B cell (primary cell): ENCODE measurements around the gene PHACTR1. TPM values are rescaled to one million over a fixed set of nuclear protein-coding genes. Genes with fewer than 3 reads are reported as not detected.

Experiments
- ATAC-seq: fragments of 200-7000 bp; cut with Tn5 transposase; one replicate; pipeline ENCODE4 v1.10.0; 2021; ENCODE audit warnings: low read depth, mild to moderate bottlenecking, moderate number of reproducible peaks, moderate library complexity
- CTCF ChIA-PET: fragments of 350-600 bp; sonication (Branson Sonifier 250); formaldehyde crosslinking; loops from one replicate; lab custom pipeline; 2021; ENCODE audit warnings: antibody characterized with exemption, inconsistent platforms; lab: Charles Lee
- POLR2A ChIA-PET: fragments of 350-600 bp; sonication (Branson Sonifier 250); formaldehyde crosslinking; loops from one replicate; lab custom pipeline; 2021; ENCODE audit warnings: antibody characterized with exemption; lab: Charles Lee
- DNase-seq: peaks from one replicate; pipeline ENCODE4 v3.0.0; 2013
- H2AFZ ChIP-seq: 2 replicates; pipeline ENCODE4 v1.6.1; 2012; ENCODE audit warnings: mild to moderate bottlenecking, low read depth, low read length; ENCODE audit not compliant: insufficient read depth, poor library complexity, severe bottlenecking
- H3K27ac ChIP-seq, 2 donors: 1 replicate in 1 of 2; 2 replicates in 1 of 2; pipeline ENCODE4 v1.5.1; 2012 to 2013; ENCODE audit warnings: low read length in 2 of 2, mild to moderate bottlenecking in 2 of 2, moderate library complexity in 1 of 2
- H3K27me3 ChIP-seq, 4 experiments: fragments of 200-600 bp in 1 of 4; sonication (generic) in 1 of 4; replicated peaks in 1 of 4; 1 replicate in 2 of 4; 2 replicates in 2 of 4; pipeline versions ENCODE4 v1.6.1 to v1.7.0; 2013 to 2016; ENCODE audit warnings: low read length in 3 of 4, mild to moderate bottlenecking in 2 of 4, mixed read lengths in 1 of 4, moderate library complexity in 1 of 4; ENCODE audit not compliant: insufficient read depth in 4 of 4, control insufficient read depth in 3 of 4; ENCODE audit errors: control extremely low read depth in 1 of 4
- H3K36me3 ChIP-seq, 2 experiments: replicated peaks in 1 of 2; 1 replicate in 1 of 2; 2 replicates in 1 of 2; pipeline versions ENCODE4 v1.6.1 to v1.7.1; 2013; ENCODE audit warnings: low read length in 1 of 2; ENCODE audit not compliant: insufficient read depth in 2 of 2, control insufficient read depth in 1 of 2; ENCODE audit errors: control extremely low read depth in 1 of 2, extremely low read depth in 1 of 2
- H3K4me1 ChIP-seq, 2 donors: fragments of 200-600 bp in 1 of 2; sonication (generic) in 1 of 2; 1 replicate in 1 of 2; 2 replicates in 1 of 2; pipeline versions ENCODE4 v1.5.1 to v1.6.1; 2013 to 2017; ENCODE audit warnings: low read length in 2 of 2; ENCODE audit not compliant: control insufficient read depth in 2 of 2, insufficient read depth in 2 of 2
- H3K4me2 ChIP-seq: replicated peaks from 2 replicates; pipeline ENCODE3; 2012; ENCODE audit warnings: mild to moderate bottlenecking, low read depth, low read length; ENCODE audit not compliant: poor library complexity, severe bottlenecking
- H3K4me3 ChIP-seq, 5 experiments: fragments of 200-600 bp in 1 of 5; sonication (generic) in 1 of 5; 1 replicate in 3 of 5; 2 replicates in 2 of 5; pipeline versions ENCODE4 v1.5.1 to v1.7.0; 2011 to 2016; ENCODE audit warnings: low read length in 4 of 5, mild to moderate bottlenecking in 4 of 5, low read depth in 2 of 5, control low read depth in 1 of 5, moderate library complexity in 1 of 5; ENCODE audit not compliant: insufficient read depth in 1 of 5; ENCODE audit errors: control extremely low read depth in 1 of 5, extremely low read depth in 1 of 5
- H3K79me2 ChIP-seq: fragments of 200-600 bp; sonication (generic); one replicate; pipeline ENCODE4 v1.6.0; 2016; ENCODE audit warnings: low read length; ENCODE audit not compliant: control insufficient read depth, insufficient read depth
- H3K9ac ChIP-seq: fragments of 200-600 bp; sonication (generic); 2 replicates; pipeline ENCODE4 v1.6.1; 2017; ENCODE audit warnings: mild to moderate bottlenecking, low read length, moderate library complexity
- H3K9me3 ChIP-seq, 3 donors: one replicate each; pipeline versions ENCODE4 v1.6.1 to v1.7.1; 2013; ENCODE audit warnings: low read length in 2 of 3; ENCODE audit not compliant: control insufficient read depth in 2 of 3, insufficient read depth in 1 of 3; ENCODE audit errors: control extremely low read depth in 1 of 3
- H4K20me1 ChIP-seq: 2 replicates; pipeline ENCODE4 v1.6.0; 2012; ENCODE audit warnings: mild to moderate bottlenecking, low read length; ENCODE audit not compliant: insufficient read depth, control insufficient read depth, poor library complexity, severe bottlenecking
- H3K27ac Mint-ChIP-seq: one replicate; pipeline ENCODE4 v1.8.0; 2021; ENCODE audit warnings: mixed read lengths
- H3K27me3 Mint-ChIP-seq: one replicate; pipeline ENCODE4 v1.8.0; 2021; ENCODE audit warnings: mixed read lengths
- H3K4me1 Mint-ChIP-seq: one replicate; pipeline ENCODE4 v1.8.0; 2021; ENCODE audit warnings: mixed read lengths
- H3K4me3 Mint-ChIP-seq: one replicate; pipeline ENCODE4 v1.8.0; 2021; ENCODE audit warnings: mixed read lengths
- H3K9me3 Mint-ChIP-seq: one replicate; pipeline ENCODE4 v1.8.0; 2022; ENCODE audit warnings: mixed read lengths; ENCODE audit not compliant: insufficient read depth
- CTCF ChIP-seq: fragments of 200-600 bp; IDR thresholded peaks from one replicate; pipeline ENCODE4 v1.8.0; 2022; ENCODE audit warnings: antibody characterized with exemption, mild to moderate bottlenecking
- EZH2 ChIP-seq: IDR thresholded peaks from 2 replicates; pipeline ENCODE4 v1.6.1; 2012; ENCODE audit warnings: borderline replicate concordance, low read depth, mild to moderate bottlenecking, moderate library complexity, low read length; ENCODE audit not compliant: insufficient read depth, poor library complexity, severe bottlenecking
- WGBS: methylation state at CpG from one replicate; pipeline ENCODE4 v1.1.5; 2013; ENCODE audit warnings: missing lambda C conversion rate; ENCODE audit not compliant: insufficient coverage; 5-methylcytosine and 5-hydroxymethylcytosine counted together
- intact Hi-C: fragments of 100-400 bp; cut with micrococcal nuclease; formaldehyde crosslinking; loops from one replicate; pipeline ENCODE4 v1.10.0; 2022
- polyA plus RNA-seq: library from polyadenylated mRNA; depleted of rRNA; stranded (reverse); fragments of >200 nt; gene quantifications from 2 replicates; pipeline ENCODE4 v1.2.3, GENCODE V29; 2012
- total RNA-seq, 2 donors: library from RNA; stranded (reverse); fragments of 120-200 nt in 1 of 2; gene quantifications; 1 replicate in 1 of 2; 2 replicates in 1 of 2; pipeline versions ENCODE4 v1.2.3 to v1.2.4, GENCODE V29; 2013 to 2022

Gene PHACTR1
- total and polyA plus RNA-seq, 2 donors (not counting 1 experiment from before 2014, with no cell fraction given), result 30.2 to 129 TPM

- POLR2A ChIA-PET, result interaction anchor here (0.6 to 2.0 kb wide), 4 partner anchors 25 to 327 kb away, joined by 4 to 7 read pairs (median 4); partner anchors contain the start of gene TBC1D7
- Mint-ChIP-seq H3K27ac (peak overlapping the region; percentile 89), H3K9me3 (no peaks in the 10 kb centered on the region), H3K4me3 (peak overlapping the region; percentile 76), H3K4me1 (peaks cover 70% of the 10 kb centered on the region), H3K27me3 (no peaks in the 10 kb centered on the region)
- Histone ChIP-seq H3K27me3 (no peaks in the 10 kb centered on the region), H3K4me1 (peaks cover 41 to 46% of the 10 kb centered on the region in 2 donors), H4K20me1 (no peaks in the 10 kb centered on the region), H3K36me3 (peaks cover 14 to 44% of the 10 kb centered on the region in 2 experiments), H2AFZ (no peak overlapping the region), H3K27ac (peak overlapping the region; percentile 76 to 78), H3K4me3 (peak overlapping the region in 3 of 5 experiments; percentile 8 to 33 (median 16)), H3K9ac (peak overlapping the region; percentile 44), H3K79me2 (peaks cover 56% of the 10 kb centered on the region), H3K4me2 (peak overlapping the region; percentile 64), H3K9me3 (no peaks in the 10 kb centered on the region)
- ATAC-seq (no peak), DNase-seq (peak; percentile 62)
- intact Hi-C loops, result loop anchor here (1.0 kb wide), 1 partner anchor 31 kb away; no protein-coding TSS in a partner anchor
- TF ChIP-seq CTCF, result no peak
- TF ChIP-seq EZH2, result no peak
- 67% methylated on average over 1 of the region's 7 CpGs for WGBS
- CTCF ChIA-PET, result interaction anchor here (0.6 to 4.1 kb wide), 9 partner anchors 9 to 271 kb away, joined by 3 to 35 read pairs (median 8); partner anchors contain the start of gene TBC1D7
Measured at GRCh38 chr6:13303668-13304017, 587.1 kb downstream of the PHACTR1 start.

GRCh38 chr6:13304101-13304500 lies 587.5 kb downstream of the PHACTR1 start:
- Histone ChIP-seq H3K9ac (peak overlapping the region; percentile 44), H4K20me1 (no peaks in the 10 kb centered on the region), H3K4me2 (peak overlapping the region; percentile 64), H3K4me3 (peak overlapping the region in 2 of 5 experiments; percentile 20 to 33), H3K36me3 (peaks cover 14 to 45% of the 10 kb centered on the region in 2 experiments), H2AFZ (peak overlapping the region; percentile 37), H3K9me3 (no peaks in the 10 kb centered on the region), H3K27ac (peak overlapping the region; percentile 76 to 78), H3K4me1 (peaks cover 41 to 46% of the 10 kb centered on the region in 2 donors), H3K79me2 (peaks cover 52% of the 10 kb centered on the region), H3K27me3 (no peaks in the 10 kb centered on the region)
- TF ChIP-seq CTCF, result no peak
- TF ChIP-seq EZH2, result no peak
- no peaks in the 10 kb centered on the region for H3K9me3 Mint-ChIP-seq
- ATAC-seq, result no peak
- H3K27ac Mint-ChIP-seq, result peak overlapping the region; percentile 90
- no peaks in the 10 kb centered on the region for H3K27me3 Mint-ChIP-seq
- WGBS, result 68% methylated on average over 5 of the region's 6 CpGs
- peaks cover 65% of the 10 kb centered on the region for H3K4me1 Mint-ChIP-seq
- ChIA-PET POLR2A (interaction anchor here (0.6 to 2.0 kb wide), 5 partner anchors 24 to 326 kb away, joined by 3 to 7 read pairs (median 4); partner anchors contain the start of gene TBC1D7), CTCF (interaction anchor here (0.6 to 4.1 kb wide), 11 partner anchors 10 to 271 kb away, joined by 3 to 35 read pairs (median 5); partner anchors contain the start of gene TBC1D7)
- intact Hi-C loops, result no loop called here
- no peak for DNase-seq
- H3K4me3 Mint-ChIP-seq, result peak overlapping the region; percentile 76
